Measurements from ENCODE around the gene ACTG2.
A peak's percentile ranks its signal among the peaks of the same experiment; 100 is the strongest.

The ACTG2 gene

DNA sequence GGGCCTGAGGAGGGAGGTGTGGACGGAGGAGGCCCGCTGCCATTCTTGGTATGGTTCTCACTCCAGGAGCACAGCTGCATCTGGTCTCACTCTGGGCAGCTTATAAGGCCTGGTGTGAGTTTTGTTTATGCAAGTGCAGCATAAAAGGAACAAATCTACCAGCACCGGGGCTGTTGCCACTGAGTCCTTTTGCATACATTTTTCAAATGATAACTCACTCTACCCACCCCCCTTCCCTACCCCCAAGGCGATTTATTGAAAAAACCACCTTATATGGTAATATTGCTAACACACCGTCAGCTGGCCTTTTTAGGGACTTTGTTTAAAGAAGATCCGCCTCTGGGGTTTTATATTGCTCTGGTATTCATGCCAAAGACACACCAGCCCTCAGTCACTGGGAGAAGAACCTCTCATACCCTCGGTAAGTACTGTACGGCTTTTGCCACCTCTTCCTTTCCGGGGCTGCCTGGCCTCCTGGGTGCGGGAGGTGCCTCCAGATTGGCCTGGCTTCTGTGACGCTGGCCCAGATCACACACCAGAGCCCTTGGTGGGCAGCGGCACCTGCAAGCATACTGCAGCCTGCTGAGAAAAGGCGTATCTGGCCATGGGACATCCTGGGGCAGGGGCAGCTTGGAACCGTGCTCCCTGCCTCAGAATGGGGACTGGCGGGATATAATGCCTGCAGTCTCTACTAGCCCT, at the start of gene ACTG2:
Gene ACTG2 (plus strand): TSS at position 378 of the 699 bp plus-strand sequence. CDS start 8,304 bp downstream, outside the sequence.
- Histone ChIP-seq H3K27ac (ENCODE audit: low read length) (peak within 1 kb of the TSS; percentile 97), H3K4me3 (ENCODE audit: low read depth in 1 of 2, low read length in 2 of 2) (peak within 1 kb of the TSS; percentile 63 to 87), H3K27me3 (ENCODE audit: low read depth, low read length) (no peaks in the 10 kb centered on the region), H3K36me3 (ENCODE audit: control insufficient read depth in 1 of 2, insufficient read depth in 2 of 2, low read length in 2 of 2) (peaks cover 3 to 17% of the 10 kb centered on the region in 2 donors), H3K9me3 (ENCODE audit: control insufficient read depth in 1 of 2, low read length in 2 of 2) (no peaks in the 10 kb centered on the region), H3K4me1 (ENCODE audit: control insufficient read depth in 1 of 2, insufficient read depth in 2 of 2, low read length in 2 of 2) (peaks cover 4 to 11% of the 10 kb centered on the region in 2 donors)

DNA sequence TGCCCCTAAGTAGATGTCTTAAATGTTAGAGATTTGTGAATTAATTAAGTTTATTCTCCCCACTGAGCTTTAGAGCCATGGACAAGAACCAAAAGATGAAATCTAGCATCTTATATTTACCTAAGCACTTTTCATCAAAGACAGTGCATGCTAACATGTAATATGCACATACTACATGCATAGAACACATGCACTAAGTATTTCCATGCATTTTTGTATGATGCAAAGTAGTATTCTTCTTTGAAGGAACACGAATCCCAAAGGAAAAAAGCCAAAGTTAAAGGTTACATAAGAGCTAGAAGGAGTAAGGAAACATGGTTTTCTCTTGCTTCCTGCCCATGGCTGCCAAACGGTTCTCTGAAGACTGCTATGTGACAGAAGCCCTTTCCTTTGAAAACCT, 48.7 kb upstream of the ACTG2 start:
- H3K36me3 ChIP-seq (ENCODE audit: control insufficient read depth in 1 of 2, insufficient read depth in 2 of 2, low read length in 2 of 2) = peaks cover 29 to 31% of the 10 kb centered on the region in 2 donors

GRCh38 chr2:73850009-73850408, 42.8 kb upstream of the ACTG2 start:
- H3K27ac ChIP-seq (ENCODE audit: low read length) = peak overlapping the region; percentile 32
- no peaks in the 10 kb centered on the region for H3K9me3 ChIP-seq (ENCODE audit: control insufficient read depth in 1 of 2, low read length in 2 of 2)
- no peak overlapping the region for H3K4me3 ChIP-seq (ENCODE audit: low read depth in 1 of 2, low read length in 2 of 2)
- H3K4me1 ChIP-seq (ENCODE audit: control insufficient read depth in 1 of 2, insufficient read depth in 2 of 2, low read length in 2 of 2) = no peaks in the 10 kb centered on the region
- H3K27me3 ChIP-seq (ENCODE audit: low read depth, low read length) = no peaks in the 10 kb centered on the region
- H3K36me3 ChIP-seq (ENCODE audit: control insufficient read depth in 1 of 2, insufficient read depth in 2 of 2, low read length in 2 of 2) = peaks cover 35 to 68% of the 10 kb centered on the region in 2 donors

More for the DNA sequence above, 48.7 kb upstream of the ACTG2 start:
- no peak overlapping the region for H3K4me3 ChIP-seq (ENCODE audit: low read depth in 1 of 2, low read length in 2 of 2)
- H3K4me1 ChIP-seq (ENCODE audit: control insufficient read depth in 1 of 2, insufficient read depth in 2 of 2, low read length in 2 of 2) = peaks cover 0 to 3% of the 10 kb centered on the region in 2 donors
- H3K27me3 ChIP-seq (ENCODE audit: low read depth, low read length) = no peaks in the 10 kb centered on the region
- peak overlapping the region; percentile 24 for H3K27ac ChIP-seq (ENCODE audit: low read length)
- no peaks in the 10 kb centered on the region for H3K9me3 ChIP-seq (ENCODE audit: control insufficient read depth in 1 of 2, low read length in 2 of 2)

- Histone ChIP-seq H3K4me3 (ENCODE audit: low read depth in 1 of 2, low read length in 2 of 2) (no peak overlapping the region), H3K27ac (ENCODE audit: low read length) (no peak overlapping the region), H3K36me3 (ENCODE audit: control insufficient read depth in 1 of 2, insufficient read depth in 2 of 2, low read length in 2 of 2) (peaks cover 37 to 65% of the 10 kb centered on the region in 2 donors), H3K27me3 (ENCODE audit: low read depth, low read length) (no peaks in the 10 kb centered on the region), H3K4me1 (ENCODE audit: control insufficient read depth in 1 of 2, insufficient read depth in 2 of 2, low read length in 2 of 2) (no peaks in the 10 kb centered on the region), H3K9me3 (ENCODE audit: control insufficient read depth in 1 of 2, low read length in 2 of 2) (no peaks in the 10 kb centered on the region)
These were observed 41.5 kb upstream of the ACTG2 start for GRCh38 chr2:73851274-73851673.

GRCh38 chr2:73852020-73852419, 40.8 kb upstream of the ACTG2 start:
- Histone ChIP-seq H3K4me3 (ENCODE audit: low read depth in 1 of 2, low read length in 2 of 2) (no peak overlapping the region), H3K9me3 (ENCODE audit: control insufficient read depth in 1 of 2, low read length in 2 of 2) (no peaks in the 10 kb centered on the region), H3K4me1 (ENCODE audit: control insufficient read depth in 1 of 2, insufficient read depth in 2 of 2, low read length in 2 of 2) (no peaks in the 10 kb centered on the region), H3K27me3 (ENCODE audit: low read depth, low read length) (no peaks in the 10 kb centered on the region), H3K27ac (ENCODE audit: low read length) (no peak overlapping the region), H3K36me3 (ENCODE audit: control insufficient read depth in 1 of 2, insufficient read depth in 2 of 2, low read length in 2 of 2) (peaks cover 43 to 72% of the 10 kb centered on the region in 2 donors)

- H3K4me1 ChIP-seq (ENCODE audit: control insufficient read depth in 1 of 2, insufficient read depth in 2 of 2, low read length in 2 of 2) = no peaks in the 10 kb centered on the region
- H3K36me3 ChIP-seq (ENCODE audit: control insufficient read depth in 1 of 2, insufficient read depth in 2 of 2, low read length in 2 of 2) = peaks cover 33 to 64% of the 10 kb centered on the region in 2 donors
- no peak overlapping the region for H3K4me3 ChIP-seq (ENCODE audit: low read depth in 1 of 2, low read length in 2 of 2)
- no peaks in the 10 kb centered on the region for H3K9me3 ChIP-seq (ENCODE audit: control insufficient read depth in 1 of 2, low read length in 2 of 2)
- no peaks in the 10 kb centered on the region for H3K27me3 ChIP-seq (ENCODE audit: low read depth, low read length)
- no peak overlapping the region for H3K27ac ChIP-seq (ENCODE audit: low read length)
These were observed 37.3 kb upstream of the ACTG2 start for GRCh38 chr2:73855526-73855925.

DNA sequence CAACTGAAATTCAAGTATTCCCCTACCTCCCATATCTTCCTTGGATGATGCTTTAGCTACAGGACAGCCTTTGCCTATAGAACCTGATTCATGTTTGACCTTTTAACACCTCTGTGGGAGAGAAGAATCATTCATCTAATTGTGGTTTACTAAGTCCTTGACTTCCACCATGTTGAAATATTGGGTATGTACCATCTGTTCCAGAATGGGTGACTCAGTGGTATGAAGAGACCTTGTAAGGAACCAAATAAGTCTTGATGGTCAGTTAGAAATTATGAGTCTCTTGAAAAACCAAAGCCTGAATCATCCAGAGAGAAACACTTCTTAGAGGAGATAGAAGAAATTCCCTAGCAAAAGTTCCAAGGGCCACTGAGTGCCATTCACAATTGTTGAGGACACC, 36.6 kb upstream of the ACTG2 start:
- no peaks in the 10 kb centered on the region for H3K4me1 ChIP-seq (ENCODE audit: control insufficient read depth in 1 of 2, insufficient read depth in 2 of 2, low read length in 2 of 2)
- no peaks in the 10 kb centered on the region for H3K27me3 ChIP-seq (ENCODE audit: low read depth, low read length)
- H3K4me3 ChIP-seq (ENCODE audit: low read depth in 1 of 2, low read length in 2 of 2) = no peak overlapping the region
- peaks cover 37 to 67% of the 10 kb centered on the region in 2 donors for H3K36me3 ChIP-seq (ENCODE audit: control insufficient read depth in 1 of 2, insufficient read depth in 2 of 2, low read length in 2 of 2)
- no peaks in the 10 kb centered on the region for H3K9me3 ChIP-seq (ENCODE audit: control insufficient read depth in 1 of 2, low read length in 2 of 2)
- no peak overlapping the region for H3K27ac ChIP-seq (ENCODE audit: low read length)

GRCh38 chr2:73859721-73860586, 32.9 kb upstream of the ACTG2 start:
- Histone ChIP-seq H3K36me3 (ENCODE audit: control insufficient read depth in 1 of 2, insufficient read depth in 2 of 2, low read length in 2 of 2) (peaks cover 48 to 70% of the 10 kb centered on the region in 2 donors), H3K4me1 (ENCODE audit: control insufficient read depth in 1 of 2, insufficient read depth in 2 of 2, low read length in 2 of 2) (no peaks in the 10 kb centered on the region), H3K9me3 (ENCODE audit: control insufficient read depth in 1 of 2, low read length in 2 of 2) (no peaks in the 10 kb centered on the region), H3K27ac (ENCODE audit: low read length) (no peak overlapping the region), H3K4me3 (ENCODE audit: low read depth in 1 of 2, low read length in 2 of 2) (no peak overlapping the region), H3K27me3 (ENCODE audit: low read depth, low read length) (no peaks in the 10 kb centered on the region)

DNA sequence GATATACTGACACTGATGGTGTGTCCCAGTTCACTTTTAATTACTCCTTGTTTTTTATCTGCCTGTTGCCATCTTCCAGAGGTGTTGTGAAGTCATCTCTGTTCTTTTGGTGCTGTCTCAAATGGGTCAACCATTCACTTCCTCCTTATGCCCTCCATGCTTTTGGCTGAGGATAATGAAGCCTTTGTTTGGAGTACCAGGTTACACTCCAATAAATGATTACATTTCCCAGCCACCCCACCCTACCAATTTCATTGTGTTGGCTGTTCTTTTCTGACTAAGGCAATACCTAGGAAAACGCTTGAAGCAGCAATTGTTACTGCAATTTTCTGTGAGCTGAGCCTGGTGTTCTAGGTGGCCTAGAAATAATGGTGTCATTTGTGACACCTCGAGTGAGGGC, 29.8 kb upstream of the ACTG2 start:
- no peaks in the 10 kb centered on the region for H3K27me3 ChIP-seq (ENCODE audit: low read depth, low read length)
- no peaks in the 10 kb centered on the region for H3K9me3 ChIP-seq (ENCODE audit: control insufficient read depth in 1 of 2, low read length in 2 of 2)
- peaks cover 29 to 69% of the 10 kb centered on the region in 2 donors for H3K36me3 ChIP-seq (ENCODE audit: control insufficient read depth in 1 of 2, insufficient read depth in 2 of 2, low read length in 2 of 2)
- no peaks in the 10 kb centered on the region for H3K4me1 ChIP-seq (ENCODE audit: control insufficient read depth in 1 of 2, insufficient read depth in 2 of 2, low read length in 2 of 2)
- no peak overlapping the region for H3K4me3 ChIP-seq (ENCODE audit: low read depth in 1 of 2, low read length in 2 of 2)
- H3K27ac ChIP-seq (ENCODE audit: low read length) = no peak overlapping the region

DNA sequence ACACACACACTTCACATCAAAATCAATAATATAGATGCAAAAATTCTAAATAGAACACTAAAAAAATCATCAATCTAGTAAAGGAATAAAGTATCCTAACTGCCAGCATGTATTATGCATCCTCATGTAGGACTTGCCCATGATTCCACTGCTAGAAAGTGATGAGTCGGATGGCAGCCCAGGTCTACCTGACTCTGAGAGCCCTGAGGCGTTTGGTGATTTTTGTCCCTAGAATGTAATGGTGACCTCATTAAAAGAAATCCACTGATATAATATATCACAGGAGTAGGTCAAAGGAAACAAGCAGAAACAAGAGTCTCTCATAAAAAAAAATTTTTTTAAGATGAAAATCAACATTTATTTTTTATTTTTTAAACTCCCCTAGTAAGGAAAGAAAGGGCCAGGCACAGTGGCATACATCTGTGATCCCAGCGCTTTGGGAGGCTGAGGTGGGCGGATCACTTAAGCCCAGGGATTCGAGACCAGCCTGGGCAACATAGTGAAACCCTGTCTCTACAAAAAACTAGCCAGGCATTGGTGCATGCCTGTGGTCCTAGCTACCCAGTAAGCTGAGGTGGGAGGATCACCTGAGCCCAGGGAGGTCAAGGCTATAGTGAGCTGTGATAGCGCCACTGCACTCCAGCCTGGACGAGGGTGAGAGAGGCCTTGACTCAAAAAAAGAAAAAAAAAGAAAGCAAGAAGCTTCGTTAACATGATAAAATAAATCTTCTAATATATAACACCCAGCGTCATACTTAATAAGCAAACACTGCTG, 24.4 kb upstream of the ACTG2 start:
- H3K27me3 ChIP-seq (ENCODE audit: low read depth, low read length) = no peaks in the 10 kb centered on the region
- no peaks in the 10 kb centered on the region for H3K9me3 ChIP-seq (ENCODE audit: control insufficient read depth in 1 of 2, low read length in 2 of 2)
- no peak overlapping the region for H3K27ac ChIP-seq (ENCODE audit: low read length)
- no peak overlapping the region for H3K4me3 ChIP-seq (ENCODE audit: low read depth in 1 of 2, low read length in 2 of 2)
- peaks cover 6 to 9% of the 10 kb centered on the region in 2 donors for H3K4me1 ChIP-seq (ENCODE audit: control insufficient read depth in 1 of 2, insufficient read depth in 2 of 2, low read length in 2 of 2)
- peaks cover 10 to 34% of the 10 kb centered on the region in 2 donors for H3K36me3 ChIP-seq (ENCODE audit: control insufficient read depth in 1 of 2, insufficient read depth in 2 of 2, low read length in 2 of 2)

GRCh38 chr2:73870084-73870483, 22.7 kb upstream of the ACTG2 start:
- H3K27ac ChIP-seq (ENCODE audit: low read length) = peak overlapping the region; percentile 84
- peak overlapping the region; percentile 8 to 17 for H3K4me3 ChIP-seq (ENCODE audit: low read depth in 1 of 2, low read length in 2 of 2)
- H3K9me3 ChIP-seq (ENCODE audit: control insufficient read depth in 1 of 2, low read length in 2 of 2) = no peaks in the 10 kb centered on the region
- H3K27me3 ChIP-seq (ENCODE audit: low read depth, low read length) = no peaks in the 10 kb centered on the region
- peaks cover 6 to 9% of the 10 kb centered on the region in 2 donors for H3K4me1 ChIP-seq (ENCODE audit: control insufficient read depth in 1 of 2, insufficient read depth in 2 of 2, low read length in 2 of 2)
- H3K36me3 ChIP-seq (ENCODE audit: control insufficient read depth in 1 of 2, insufficient read depth in 2 of 2, low read length in 2 of 2) = peaks cover 4 to 17% of the 10 kb centered on the region in 2 donors
